BE2C (cell line): ENCODE results near the gene MAP9.
"Not testable (repeated sequence)": the region's sequence is repeated elsewhere in the genome, so short reads cannot be mapped to it uniquely, and the experiment has no call there.

Source experiments
- DNase-seq: peaks from one replicate; pipeline ENCODE4 v3.0.0-alpha.2; 2020
- H3K27me3 ChIP-seq: fragments of 250-450 bp; sonication (Bioruptor Pico); 2 replicates; pipeline ENCODE4 v1.5.1; 2020; ENCODE audit warnings: mild to moderate bottlenecking
- H3K36me3 ChIP-seq: fragments of 250-450 bp; sonication (Bioruptor Pico); 2 replicates; pipeline ENCODE4 v1.5.1; 2020; ENCODE audit warnings: mild to moderate bottlenecking
- H3K4me1 ChIP-seq: fragments of 250-450 bp; sonication (Bioruptor Pico); 2 replicates; pipeline ENCODE4 v1.5.1; 2020
- H3K4me3 ChIP-seq: 2 replicates; pipeline ENCODE4 v1.5.1; 2011; ENCODE audit warnings: low read depth, low read length
- H3K9me3 ChIP-seq: fragments of 250-450 bp; sonication (Bioruptor Pico); 2 replicates; pipeline ENCODE4 v1.5.1; 2020
- CTCF ChIP-seq: IDR thresholded peaks from 2 replicates; pipeline ENCODE4 v1.5.1; 2012; ENCODE audit warnings: mild to moderate bottlenecking, low read depth, low read length

Gene MAP9

DNA sequence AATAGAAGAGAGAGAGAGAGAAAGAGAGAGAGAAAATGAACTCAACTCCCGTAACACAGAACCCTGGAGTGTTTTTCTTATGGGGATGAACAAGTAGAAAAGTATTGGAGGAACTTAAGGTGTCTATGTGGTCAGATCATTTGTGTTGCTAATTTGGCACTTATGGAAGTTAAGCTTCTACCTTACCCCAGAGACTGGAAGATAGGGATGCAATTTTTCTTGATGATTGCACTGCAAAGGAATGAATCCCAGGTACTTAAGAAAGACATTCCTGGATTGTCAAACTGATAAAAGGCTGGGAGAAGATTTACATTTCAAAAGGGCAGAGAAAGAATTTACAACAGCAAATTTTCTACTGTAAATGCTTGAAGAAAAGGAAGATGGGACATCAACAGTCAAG, 57.2 kb downstream of the MAP9 start:
- Histone ChIP-seq H3K4me1 (peaks cover 18% of the 10 kb centered on the region), H3K9me3 (no peaks in the 10 kb centered on the region), H3K27me3 (no peaks in the 10 kb centered on the region), H3K36me3 (no peaks in the 10 kb centered on the region), H3K4me3 (no peak overlapping the region)
- no peak for TF ChIP-seq CTCF
- no peak for DNase-seq

- H3K4me1 ChIP-seq, H3K9me3 ChIP-seq, H3K4me3 ChIP-seq, H3K27me3 ChIP-seq, DNase-seq, H3K36me3 ChIP-seq: not testable (repeated sequence)
Observed at GRCh38 chr4:155312027-155312426, 64.7 kb downstream of the MAP9 start.

- no peaks in the 10 kb centered on the region for H3K4me1 ChIP-seq
- TF ChIP-seq CTCF = no peak
- no peaks in the 10 kb centered on the region for H3K36me3 ChIP-seq
- no peak overlapping the region for H3K4me3 ChIP-seq
- H3K27me3 ChIP-seq = no peaks in the 10 kb centered on the region
- no peak for DNase-seq
- no peaks in the 10 kb centered on the region for H3K9me3 ChIP-seq
Observed at GRCh38 chr4:155307731-155308277, 69.0 kb downstream of the MAP9 start.

- no peaks in the 10 kb centered on the region for H3K4me1 ChIP-seq
- no peaks in the 10 kb centered on the region for H3K36me3 ChIP-seq
- H3K4me3 ChIP-seq = no peak overlapping the region
- DNase-seq = no peak
- H3K9me3 ChIP-seq = no peaks in the 10 kb centered on the region
- no peaks in the 10 kb centered on the region for H3K27me3 ChIP-seq
- TF ChIP-seq CTCF = no peak
Observed at GRCh38 chr4:155305619-155306018, 71.1 kb downstream of the MAP9 start.

DNA sequence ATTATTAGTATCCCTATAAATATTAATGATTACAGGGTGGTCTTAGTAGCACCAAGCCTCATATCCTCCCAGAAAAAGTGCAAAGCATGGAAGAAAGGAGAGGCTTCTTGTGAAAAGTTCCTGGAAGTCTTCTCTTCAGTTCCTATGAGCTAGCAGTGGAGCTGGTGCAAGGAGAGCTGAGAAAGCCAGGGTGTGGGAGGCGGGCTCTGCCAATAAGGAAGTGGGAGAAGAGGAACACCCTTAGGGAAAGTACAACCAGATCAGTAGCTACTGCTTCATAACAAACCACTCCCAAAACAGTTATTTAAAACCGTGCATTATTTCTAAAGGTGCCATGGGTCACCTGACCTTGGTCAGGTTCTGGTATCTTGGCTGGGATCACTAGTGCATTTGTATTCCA, 72.4 kb downstream of the MAP9 start:
- Histone ChIP-seq H3K9me3 (no peaks in the 10 kb centered on the region), H3K4me3 (no peak overlapping the region), H3K27me3 (no peaks in the 10 kb centered on the region), H3K4me1 (no peaks in the 10 kb centered on the region), H3K36me3 (no peaks in the 10 kb centered on the region)
- DNase-seq = no peak
- no peak for TF ChIP-seq CTCF

DNA sequence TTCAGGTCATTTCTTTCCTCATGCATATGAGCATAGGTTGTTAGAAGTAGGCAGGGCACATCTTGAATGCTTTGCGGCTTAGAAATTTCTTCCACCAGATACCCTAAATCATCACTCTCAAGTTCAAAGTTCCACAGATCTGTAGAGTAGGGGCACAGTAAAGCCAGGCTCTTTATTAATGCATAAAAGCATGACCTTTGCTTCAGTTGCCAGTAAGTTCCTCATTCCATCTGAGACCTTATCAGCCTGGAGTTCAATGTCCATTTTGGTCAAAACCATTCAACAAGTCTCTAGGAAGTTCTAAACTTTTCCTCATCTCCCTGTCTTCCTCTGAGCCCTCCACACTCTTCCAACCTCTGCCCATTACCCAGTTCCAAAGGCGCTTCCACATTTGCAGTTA, 77.7 kb downstream of the MAP9 start:
- no peak for TF ChIP-seq CTCF
- no peak overlapping the region for H3K4me3 ChIP-seq
- H3K9me3 ChIP-seq = 0 out of 2 replicates have a peak, but pooled peaks cover 3% of the 10 kb centered on the region
- H3K36me3 ChIP-seq = no peaks in the 10 kb centered on the region
- DNase-seq = no peak
- H3K4me1 ChIP-seq = no peaks in the 10 kb centered on the region
- H3K27me3 ChIP-seq = no peaks in the 10 kb centered on the region
